ENCODE results near the gene GABRA1.

GABRA1 gene
- long read RNA-seq, donor 1: 0 reads
- long read RNA-seq, donor 2: 0 reads
- long read RNA-seq, donor 3: 0 reads
- long read RNA-seq, donor 4: 0 reads
- long read RNA-seq, donor 5: 0 reads
- long read RNA-seq, donor 6: 0 reads
- long read RNA-seq, donor 7: 0 reads
- long read RNA-seq, donor 8: 0 reads

DNA sequence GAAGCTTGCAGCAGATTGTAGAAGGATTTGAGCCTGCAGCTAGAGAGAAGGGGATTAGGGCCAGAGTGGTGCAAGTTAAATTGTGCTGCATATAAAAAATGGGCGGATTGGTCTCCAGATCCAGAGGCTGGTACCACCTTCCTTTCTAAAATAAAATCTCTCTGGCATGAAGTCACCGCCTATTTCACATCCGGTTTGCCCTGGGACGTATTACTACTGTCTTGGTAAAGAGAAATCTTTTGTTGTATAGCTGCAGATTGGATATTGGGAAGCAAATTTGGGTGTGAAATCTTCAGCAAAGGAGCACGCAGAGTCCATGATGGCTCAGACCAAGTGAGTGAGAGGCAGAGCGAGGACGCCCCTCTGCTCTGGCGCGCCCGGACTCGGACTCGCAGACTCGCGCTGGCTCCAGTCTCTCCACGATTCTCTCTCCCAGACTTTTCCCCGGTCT lies at the start of gene GABRA1:
Gene GABRA1 (plus strand): TSS at position 180 of the 451 bp plus-strand sequence. CDS start 2,691 bp downstream, outside the sequence.
- DNase-seq: no peak

GRCh38 chr5:161799316-161799715 lies 48.6 kb upstream of the GABRA1 start:
- no peak for DNase-seq

- no peak for DNase-seq
These were observed 43.7 kb upstream of the GABRA1 start for GRCh38 chr5:161804263-161804662.

DNA sequence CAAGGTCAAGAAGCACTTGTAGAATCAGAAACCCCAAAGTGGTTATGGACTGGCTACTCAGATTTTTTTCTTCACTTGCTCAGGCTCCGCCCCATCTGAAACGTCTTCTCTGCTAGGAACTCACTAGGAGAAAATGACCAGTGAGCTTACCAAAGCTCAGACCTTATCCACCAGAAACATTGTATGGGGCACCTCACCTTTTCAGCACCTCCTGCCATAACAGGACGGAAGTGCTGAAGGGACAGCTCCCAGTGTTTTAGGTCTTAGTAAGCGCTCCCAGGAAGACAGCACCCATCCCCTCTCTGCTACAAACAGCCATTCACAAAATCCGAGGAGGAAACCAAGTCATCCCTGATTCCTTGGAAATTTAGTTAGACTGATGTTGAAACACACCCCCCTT lies 1.2 kb upstream of the GABRA1 start:
- DNase-seq: no peak

- no peak for DNase-seq
These were observed 473 bp upstream of the GABRA1 start for GRCh38 chr5:161847447-161847846.

DNA sequence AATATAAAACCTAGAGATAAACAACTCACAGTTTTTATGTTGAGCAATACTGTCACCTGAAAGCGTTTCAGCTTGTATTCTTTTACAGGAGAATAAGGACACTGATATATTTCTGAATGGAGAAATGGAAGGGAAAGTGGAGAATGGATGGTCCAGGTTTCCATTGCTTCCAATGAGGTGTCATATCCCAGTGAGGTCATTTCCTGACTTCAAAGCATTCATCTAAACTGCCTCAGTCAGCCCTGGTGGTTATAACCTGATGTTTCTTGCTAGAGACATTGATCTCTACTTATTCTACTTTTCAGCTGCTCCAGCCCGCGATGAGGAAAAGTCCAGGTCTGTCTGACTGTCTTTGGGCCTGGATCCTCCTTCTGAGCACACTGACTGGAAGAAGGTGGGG lies 2.6 kb downstream of the GABRA1 start:
- DNase-seq: no peak

- no peak for DNase-seq
These were observed 3.9 kb downstream of the GABRA1 start for GRCh38 chr5:161851691-161852299.

DNA sequence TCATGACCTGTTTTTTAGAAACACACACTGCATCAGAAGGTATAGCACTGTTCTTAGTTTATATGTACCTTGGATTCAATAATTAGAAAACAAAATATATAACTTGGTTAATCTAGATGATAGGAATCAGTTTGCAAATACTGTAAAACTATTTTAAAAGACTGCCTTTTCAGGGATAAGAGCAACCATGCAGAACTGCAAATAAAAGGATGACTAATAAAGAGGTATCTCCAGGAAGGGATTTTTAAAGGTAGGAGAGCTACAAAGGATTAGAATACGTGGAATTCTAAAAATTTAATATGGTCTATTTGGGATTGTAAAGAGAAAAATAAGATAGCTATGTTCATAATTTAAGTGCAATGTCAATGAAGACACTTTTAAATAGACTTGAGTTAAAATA lies 9.4 kb downstream of the GABRA1 start:
- no peak for DNase-seq

DNA sequence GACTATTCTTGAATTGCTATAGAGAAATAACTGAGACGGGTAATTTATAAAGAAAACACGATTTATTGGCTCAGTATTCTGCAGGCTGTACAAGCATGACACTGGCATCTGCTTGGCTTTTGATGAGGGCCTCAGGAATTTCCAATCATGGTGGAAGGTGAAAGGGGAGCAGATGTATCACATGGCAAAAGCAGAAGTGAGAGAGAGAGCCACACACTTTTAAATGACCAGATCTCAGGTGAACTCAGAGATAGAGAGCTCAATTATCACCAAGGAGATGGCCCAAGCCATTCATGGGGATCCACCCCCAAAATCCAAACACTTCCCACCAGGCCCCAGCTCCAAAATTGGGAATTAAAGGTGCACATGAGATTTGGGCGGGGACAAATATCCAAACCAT lies 15.3 kb downstream of the GABRA1 start:
- DNase-seq: no peak

- DNase-seq: no peak
These were observed 15.9 kb downstream of the GABRA1 start for GRCh38 chr5:161863811-161864210.

DNA sequence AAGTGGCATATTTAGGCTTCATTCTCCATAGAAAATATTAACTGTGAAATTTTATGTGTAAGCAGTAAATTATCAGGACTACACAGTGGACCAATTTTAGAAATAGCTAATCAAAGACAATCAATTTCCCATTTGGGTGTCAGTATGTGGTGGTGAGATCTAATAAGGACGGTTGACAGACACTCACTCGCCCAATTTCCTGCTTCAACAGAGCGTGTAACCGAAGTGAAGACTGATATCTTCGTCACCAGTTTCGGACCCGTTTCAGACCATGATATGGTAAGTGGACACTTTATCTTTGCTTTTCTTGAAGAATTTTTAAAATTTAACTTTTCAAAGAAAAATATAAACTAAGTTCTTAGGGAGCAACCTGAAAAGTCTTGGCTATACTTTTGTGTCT lies 17.6 kb downstream of the GABRA1 start:
- DNase-seq: no peak

GRCh38 chr5:161889971-161890370 lies 42.1 kb downstream of the GABRA1 start:
- DNase-seq: no peak

DNA sequence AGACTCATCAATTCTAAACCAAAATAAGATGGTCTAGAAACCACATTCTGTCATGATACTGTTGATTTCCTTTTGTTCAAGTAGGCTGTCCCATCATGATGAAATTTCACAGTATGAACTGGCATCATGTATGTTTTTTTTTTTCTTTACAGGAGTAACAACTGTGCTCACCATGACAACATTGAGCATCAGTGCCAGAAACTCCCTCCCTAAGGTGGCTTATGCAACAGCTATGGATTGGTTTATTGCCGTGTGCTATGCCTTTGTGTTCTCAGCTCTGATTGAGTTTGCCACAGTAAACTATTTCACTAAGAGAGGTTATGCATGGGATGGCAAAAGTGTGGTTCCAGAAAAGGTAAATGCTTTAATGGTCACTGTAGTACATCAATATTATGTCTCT lies 47.6 kb downstream of the GABRA1 start:
- no peak for DNase-seq

DNA sequence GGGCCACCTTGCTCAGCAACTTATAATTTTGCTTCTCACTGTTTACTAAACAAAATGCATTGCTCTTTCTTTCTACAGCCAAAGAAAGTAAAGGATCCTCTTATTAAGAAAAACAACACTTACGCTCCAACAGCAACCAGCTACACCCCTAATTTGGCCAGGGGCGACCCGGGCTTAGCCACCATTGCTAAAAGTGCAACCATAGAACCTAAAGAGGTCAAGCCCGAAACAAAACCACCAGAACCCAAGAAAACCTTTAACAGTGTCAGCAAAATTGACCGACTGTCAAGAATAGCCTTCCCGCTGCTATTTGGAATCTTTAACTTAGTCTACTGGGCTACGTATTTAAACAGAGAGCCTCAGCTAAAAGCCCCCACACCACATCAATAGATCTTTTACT lies 49.1 kb downstream of the GABRA1 start:
- no peak for DNase-seq

GRCh38 chr5:161899590-161899989 lies 51.7 kb downstream of the GABRA1 start:
- DNase-seq: no peak

GRCh38 chr5:161900981-161901380 lies 53.1 kb downstream of the GABRA1 start:
- DNase-seq: no peak

GRCh38 chr5:161921781-161922180 lies 73.9 kb downstream of the GABRA1 start:
- DNase-seq: no peak

DNA sequence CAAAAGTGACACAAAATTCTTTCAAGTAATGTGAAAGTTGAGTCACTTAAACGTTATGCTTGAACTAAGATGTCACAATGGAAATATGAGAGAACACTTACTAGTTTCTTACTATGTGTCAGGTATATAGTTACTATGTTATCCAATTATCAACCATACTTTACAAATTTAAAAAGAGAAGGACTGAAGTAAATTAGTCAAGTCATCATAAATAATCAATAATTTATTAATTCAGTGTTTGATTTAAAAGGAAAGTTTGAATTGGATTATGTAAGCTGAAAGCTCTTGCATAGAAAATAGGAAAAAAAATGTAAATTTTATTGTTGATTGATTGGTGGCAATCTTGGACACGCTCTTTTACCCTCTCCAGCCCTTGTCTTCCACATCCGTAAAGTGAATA lies 76.3 kb downstream of the GABRA1 start:
- no peak for DNase-seq

DNA sequence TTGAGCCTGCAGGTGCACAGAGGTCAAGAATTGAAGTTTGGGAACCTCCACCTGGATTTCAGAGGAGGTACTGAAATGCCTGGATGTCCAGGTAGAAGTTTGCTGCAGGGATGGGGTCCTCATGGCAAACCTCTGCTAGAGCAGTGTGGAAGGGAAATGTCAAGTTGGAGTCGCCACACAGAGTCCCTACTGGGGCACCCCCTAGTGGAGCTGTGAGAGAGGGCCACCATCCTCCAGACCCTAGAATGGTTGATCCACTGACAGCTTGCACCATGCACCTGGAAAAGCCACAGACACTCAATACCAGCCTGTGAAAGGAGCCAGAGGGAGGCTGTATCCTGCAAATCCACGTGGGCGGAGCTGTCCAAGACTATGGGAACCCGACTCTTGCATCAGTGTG lies 78.0 kb downstream of the GABRA1 start:
- DNase-seq: no peak

GRCh38 chr5:161934486-161934885 lies 86.6 kb downstream of the GABRA1 start:
- DNase-seq: no peak

GRCh38 chr5:161944974-161945373 lies 97.1 kb downstream of the GABRA1 start:
- DNase-seq: no peak

GRCh38 chr5:161946911-161947310 lies 99.0 kb downstream of the GABRA1 start:
- DNase-seq: no peak

Data from right kidney (tissue), 9 donors.